ENCODE data around the gene SERINC3.

SERINC3 gene

DNA sequence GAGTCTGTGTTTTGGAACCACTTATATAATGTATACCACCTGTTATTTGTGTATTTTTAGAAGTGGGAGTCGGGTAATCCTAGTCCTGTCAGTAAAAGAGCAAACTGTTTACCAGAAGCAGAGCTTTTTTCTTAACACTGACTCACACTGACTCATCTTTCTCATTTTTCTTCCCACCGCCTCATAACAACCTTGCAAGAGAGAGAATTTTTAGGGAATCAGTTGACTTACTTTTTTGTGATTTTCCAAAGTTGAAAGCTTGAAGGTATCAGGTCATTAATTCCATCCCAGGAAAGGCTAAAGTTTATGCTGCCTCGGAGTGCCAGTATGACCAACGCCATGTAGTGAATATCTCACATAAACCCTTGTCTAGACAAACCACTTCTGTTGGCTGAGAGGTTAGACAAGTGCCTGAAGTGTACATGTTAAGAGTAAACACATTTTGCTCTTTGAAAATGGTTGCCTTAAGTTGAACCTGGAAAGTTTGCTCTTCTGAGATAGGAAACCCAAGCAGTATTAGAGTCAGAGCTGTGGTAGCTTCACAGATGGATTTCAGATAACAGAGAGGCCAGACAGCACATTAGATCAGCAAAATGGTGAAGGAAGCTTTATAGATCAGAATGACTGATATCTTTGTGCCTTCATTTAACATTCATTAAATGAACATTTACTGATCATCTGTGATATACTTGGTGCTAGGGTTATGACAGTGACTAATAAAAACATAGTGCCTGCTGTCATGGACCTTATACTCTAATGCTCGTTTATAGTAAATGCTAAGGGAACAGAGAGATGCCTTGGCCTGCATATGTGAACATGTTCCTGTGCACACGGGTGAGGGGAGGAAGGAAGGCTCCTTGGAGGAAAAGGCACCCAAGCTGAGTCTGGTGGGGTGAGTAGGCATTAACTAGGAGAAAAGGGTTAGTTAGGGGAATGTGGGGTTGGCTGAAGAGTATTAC is 31.4 kb upstream of the SERINC3 start:
- no peaks in the 10 kb centered on the region for H3K36me3 ChIP-seq (ENCODE audit: control insufficient read depth, insufficient read depth, low read length)
- no peak overlapping the region for H3K27ac ChIP-seq (ENCODE audit: insufficient read depth, low read depth, low read length, poor library complexity, severe bottlenecking)
- H3K27me3 ChIP-seq (ENCODE audit: control insufficient read depth, insufficient read depth, low read length, poor library complexity, severe bottlenecking), result no peaks in the 10 kb centered on the region
- no peaks in the 10 kb centered on the region for H3K9me3 ChIP-seq (ENCODE audit: control insufficient read depth, low read length)
- H3K4me3 ChIP-seq (ENCODE audit: insufficient read depth, low read depth, low read length), result no peak overlapping the region
- WGBS, 2 experiments, result 83% methylated on average over 5 to 6 of the region's 6 CpGs
- H3K4me1 ChIP-seq (ENCODE audit: control insufficient read depth, insufficient read depth, low read length), result no peaks in the 10 kb centered on the region

DNA sequence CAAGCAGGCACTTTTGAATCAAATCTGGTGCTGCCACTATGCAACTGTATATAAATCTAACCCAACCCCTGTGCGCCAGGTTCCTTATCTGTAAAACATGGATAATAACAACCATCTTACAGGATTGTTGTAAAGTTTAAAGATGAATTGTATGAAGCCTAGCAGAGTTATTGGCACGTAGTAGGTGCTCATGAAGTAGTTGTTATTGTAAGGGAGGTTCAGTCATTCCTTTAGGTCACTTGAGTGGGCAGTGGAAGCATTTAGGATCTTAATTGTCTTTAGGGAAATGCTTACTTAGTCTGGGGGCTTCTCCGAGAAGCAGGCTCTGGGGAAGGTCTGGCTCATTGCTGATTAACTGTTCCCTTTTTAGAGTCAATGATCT is 30.7 kb upstream of the SERINC3 start:
- Histone ChIP-seq H3K27me3 (ENCODE audit: control insufficient read depth, insufficient read depth, low read length, poor library complexity, severe bottlenecking) (no peaks in the 10 kb centered on the region), H3K27ac (ENCODE audit: insufficient read depth, low read depth, low read length, poor library complexity, severe bottlenecking) (no peak overlapping the region), H3K4me3 (ENCODE audit: insufficient read depth, low read depth, low read length) (no peak overlapping the region), H3K9me3 (ENCODE audit: control insufficient read depth, low read length) (no peaks in the 10 kb centered on the region), H3K4me1 (ENCODE audit: control insufficient read depth, insufficient read depth, low read length) (no peaks in the 10 kb centered on the region), H3K36me3 (ENCODE audit: control insufficient read depth, insufficient read depth, low read length) (no peaks in the 10 kb centered on the region)
- WGBS, 2 experiments, result 85 to 94% methylated on average over 3 of the region's 3 CpGs

DNA sequence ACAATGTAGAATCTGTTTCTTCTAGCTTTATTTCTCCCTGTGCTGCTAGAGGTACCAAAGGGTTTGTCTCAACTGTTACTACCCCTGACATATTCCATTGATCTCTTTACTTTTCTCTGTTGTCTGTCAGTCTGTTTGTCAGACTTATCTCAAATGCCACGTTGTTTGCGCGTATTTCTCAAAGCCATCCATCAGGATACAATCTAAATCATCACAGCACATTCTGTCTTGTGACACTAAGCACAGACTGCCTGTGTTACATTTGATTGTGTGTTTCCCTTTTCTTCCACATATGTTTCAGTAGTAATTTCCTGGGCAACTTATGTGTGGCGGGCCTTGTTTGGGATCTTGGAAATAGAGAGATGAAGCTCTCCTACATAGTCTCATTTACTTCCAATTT is 30.2 kb upstream of the SERINC3 start:
- Histone ChIP-seq H3K4me1 (ENCODE audit: control insufficient read depth, insufficient read depth, low read length) (no peaks in the 10 kb centered on the region), H3K9me3 (ENCODE audit: control insufficient read depth, low read length) (no peaks in the 10 kb centered on the region), H3K36me3 (ENCODE audit: control insufficient read depth, insufficient read depth, low read length) (no peaks in the 10 kb centered on the region), H3K4me3 (ENCODE audit: insufficient read depth, low read depth, low read length) (no peak overlapping the region), H3K27ac (ENCODE audit: insufficient read depth, low read depth, low read length, poor library complexity, severe bottlenecking) (no peak overlapping the region), H3K27me3 (ENCODE audit: control insufficient read depth, insufficient read depth, low read length, poor library complexity, severe bottlenecking) (no peaks in the 10 kb centered on the region)
- WGBS, 2 experiments, result 86 to 89% methylated on average over 3 to 4 of the region's 4 CpGs

DNA sequence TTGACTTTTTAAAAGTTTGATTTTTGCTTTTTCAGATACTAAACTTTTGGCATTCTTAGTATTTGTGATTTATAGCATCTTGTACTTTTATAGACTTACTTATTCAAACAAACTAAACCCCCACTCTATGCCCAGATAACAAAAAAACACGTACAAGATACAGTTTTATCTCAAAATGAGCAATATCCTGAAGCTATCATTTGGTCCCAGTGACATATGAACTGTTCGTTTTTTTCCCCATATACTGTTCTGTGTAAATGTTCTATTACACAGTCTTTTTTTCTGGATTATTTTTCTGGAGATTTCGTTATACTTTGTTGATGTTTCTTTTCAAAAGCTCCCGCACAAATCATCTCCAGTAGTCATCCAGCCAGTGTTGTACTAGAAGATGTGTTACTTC is 27.3 kb upstream of the SERINC3 start:
- H3K36me3 ChIP-seq (ENCODE audit: control insufficient read depth, insufficient read depth, low read length), result no peaks in the 10 kb centered on the region
- H3K9me3 ChIP-seq (ENCODE audit: control insufficient read depth, low read length), result no peaks in the 10 kb centered on the region
- no peak overlapping the region for H3K4me3 ChIP-seq (ENCODE audit: insufficient read depth, low read depth, low read length)
- H3K27ac ChIP-seq (ENCODE audit: insufficient read depth, low read depth, low read length, poor library complexity, severe bottlenecking), result no peak overlapping the region
- H3K4me1 ChIP-seq (ENCODE audit: control insufficient read depth, insufficient read depth, low read length), result no peaks in the 10 kb centered on the region
- WGBS, 2 experiments, result 86 to 92% methylated on average over 2 to 4 of the region's 4 CpGs
- H3K27me3 ChIP-seq (ENCODE audit: control insufficient read depth, insufficient read depth, low read length, poor library complexity, severe bottlenecking), result no peaks in the 10 kb centered on the region

DNA sequence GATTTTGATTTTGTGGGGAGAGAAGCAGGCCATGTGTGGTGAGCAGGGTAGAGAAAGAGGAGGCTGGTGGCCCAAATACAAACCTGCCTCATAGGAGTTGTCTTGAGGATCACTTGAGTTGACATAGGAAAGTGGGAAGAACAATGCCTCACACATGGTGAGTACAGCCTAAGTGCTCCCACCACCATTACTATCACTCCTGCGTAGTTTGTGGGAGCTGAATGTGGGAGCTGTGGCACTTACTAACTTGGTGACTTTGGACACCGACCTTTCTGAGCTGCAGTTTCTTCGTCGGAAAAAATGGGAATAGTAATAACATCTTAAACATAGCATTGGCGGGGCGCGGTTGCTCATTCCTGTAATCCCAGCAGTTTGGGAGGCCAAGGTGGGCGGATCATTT is 25.5 kb upstream of the SERINC3 start:
- Histone ChIP-seq H3K4me1 (ENCODE audit: control insufficient read depth, insufficient read depth, low read length) (no peaks in the 10 kb centered on the region), H3K27me3 (ENCODE audit: control insufficient read depth, insufficient read depth, low read length, poor library complexity, severe bottlenecking) (no peaks in the 10 kb centered on the region), H3K36me3 (ENCODE audit: control insufficient read depth, insufficient read depth, low read length) (no peaks in the 10 kb centered on the region), H3K27ac (ENCODE audit: insufficient read depth, low read depth, low read length, poor library complexity, severe bottlenecking) (no peak overlapping the region), H3K9me3 (ENCODE audit: control insufficient read depth, low read length) (no peaks in the 10 kb centered on the region), H3K4me3 (ENCODE audit: insufficient read depth, low read depth, low read length) (no peak overlapping the region)
- WGBS, 2 experiments, result 95 to 96% methylated on average over 8 of the region's 8 CpGs

DNA sequence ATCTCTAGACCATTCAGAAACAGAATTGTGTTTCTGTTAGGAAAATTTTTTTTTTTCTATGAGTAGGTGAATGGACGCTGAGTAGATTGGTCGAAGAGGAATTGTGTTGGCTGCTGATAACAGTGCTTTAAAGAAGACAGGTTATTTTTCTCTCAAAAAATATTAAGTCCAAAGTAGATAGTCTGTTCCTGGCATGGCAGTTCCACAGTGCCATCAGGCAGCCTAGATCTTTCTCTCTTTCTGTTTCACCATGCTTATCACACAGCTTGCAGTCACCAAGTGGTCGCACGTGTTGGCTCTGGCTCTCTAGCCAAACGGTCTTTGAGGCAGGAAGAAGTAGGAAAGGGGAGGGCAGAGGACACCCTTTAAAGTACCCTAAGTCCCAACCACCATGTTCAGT is 22.4 kb upstream of the SERINC3 start:
- WGBS, 2 experiments, result 93 to 96% methylated on average over 5 of the region's 5 CpGs
- no peak overlapping the region for H3K4me3 ChIP-seq (ENCODE audit: insufficient read depth, low read depth, low read length)
- no peaks in the 10 kb centered on the region for H3K27me3 ChIP-seq (ENCODE audit: control insufficient read depth, insufficient read depth, low read length, poor library complexity, severe bottlenecking)
- no peak overlapping the region for H3K27ac ChIP-seq (ENCODE audit: insufficient read depth, low read depth, low read length, poor library complexity, severe bottlenecking)
- H3K36me3 ChIP-seq (ENCODE audit: control insufficient read depth, insufficient read depth, low read length), result no peaks in the 10 kb centered on the region
- no peaks in the 10 kb centered on the region for H3K9me3 ChIP-seq (ENCODE audit: control insufficient read depth, low read length)
- no peaks in the 10 kb centered on the region for H3K4me1 ChIP-seq (ENCODE audit: control insufficient read depth, insufficient read depth, low read length)

DNA sequence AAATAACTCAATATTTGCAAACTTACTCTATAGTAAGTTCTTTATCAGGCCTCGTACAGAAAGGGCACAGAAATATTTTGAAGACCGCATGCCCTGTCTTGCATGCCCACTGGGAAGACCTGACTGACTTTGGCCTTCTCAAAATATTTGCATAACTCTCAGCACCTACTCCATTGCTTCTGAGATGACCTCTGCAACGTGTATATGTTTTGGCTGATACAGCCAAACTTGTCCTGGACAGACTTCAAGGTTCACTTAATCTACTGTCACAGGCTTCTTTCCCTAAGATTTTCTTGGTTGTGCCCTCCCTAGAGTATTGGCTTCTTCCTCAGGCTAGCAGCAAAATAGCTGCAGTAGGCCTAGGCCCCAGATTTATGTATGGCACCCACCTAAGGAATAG is 21.5 kb upstream of the SERINC3 start:
- Histone ChIP-seq H3K4me1 (ENCODE audit: control insufficient read depth, insufficient read depth, low read length) (no peaks in the 10 kb centered on the region), H3K27me3 (ENCODE audit: control insufficient read depth, insufficient read depth, low read length, poor library complexity, severe bottlenecking) (no peaks in the 10 kb centered on the region), H3K27ac (ENCODE audit: insufficient read depth, low read depth, low read length, poor library complexity, severe bottlenecking) (no peak overlapping the region), H3K9me3 (ENCODE audit: control insufficient read depth, low read length) (no peaks in the 10 kb centered on the region), H3K36me3 (ENCODE audit: control insufficient read depth, insufficient read depth, low read length) (no peaks in the 10 kb centered on the region), H3K4me3 (ENCODE audit: insufficient read depth, low read depth, low read length) (no peak overlapping the region)
- WGBS, 2 experiments, result 92 to 94% methylated on average over 3 of the region's 3 CpGs

DNA sequence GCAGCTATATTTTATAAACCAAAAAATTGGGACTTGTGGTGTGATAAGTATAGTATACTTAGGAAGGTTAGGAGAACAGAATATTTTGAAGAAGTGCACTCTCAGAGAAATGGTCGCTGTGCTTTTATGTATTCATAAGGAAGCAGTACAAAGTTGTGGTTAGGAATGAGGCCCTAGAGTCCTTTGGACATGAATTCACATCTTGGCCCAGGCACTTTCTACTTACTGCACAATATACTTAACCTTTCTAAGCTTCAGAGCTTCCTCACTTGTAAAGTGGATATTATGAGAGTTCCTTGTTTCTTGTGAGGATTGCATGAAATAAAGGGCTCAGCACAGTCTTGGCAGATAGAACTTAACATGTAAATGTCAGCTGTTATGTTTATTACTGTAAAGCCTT is 21.0 kb upstream of the SERINC3 start:
- Histone ChIP-seq H3K4me1 (ENCODE audit: control insufficient read depth, insufficient read depth, low read length) (no peaks in the 10 kb centered on the region), H3K27me3 (ENCODE audit: control insufficient read depth, insufficient read depth, low read length, poor library complexity, severe bottlenecking) (no peaks in the 10 kb centered on the region), H3K9me3 (ENCODE audit: control insufficient read depth, low read length) (no peaks in the 10 kb centered on the region), H3K4me3 (ENCODE audit: insufficient read depth, low read depth, low read length) (no peak overlapping the region), H3K27ac (ENCODE audit: insufficient read depth, low read depth, low read length, poor library complexity, severe bottlenecking) (no peak overlapping the region), H3K36me3 (ENCODE audit: control insufficient read depth, insufficient read depth, low read length) (no peaks in the 10 kb centered on the region)
- 94% methylated on average over 1 of the region's 1 CpG for WGBS, 2 experiments

DNA sequence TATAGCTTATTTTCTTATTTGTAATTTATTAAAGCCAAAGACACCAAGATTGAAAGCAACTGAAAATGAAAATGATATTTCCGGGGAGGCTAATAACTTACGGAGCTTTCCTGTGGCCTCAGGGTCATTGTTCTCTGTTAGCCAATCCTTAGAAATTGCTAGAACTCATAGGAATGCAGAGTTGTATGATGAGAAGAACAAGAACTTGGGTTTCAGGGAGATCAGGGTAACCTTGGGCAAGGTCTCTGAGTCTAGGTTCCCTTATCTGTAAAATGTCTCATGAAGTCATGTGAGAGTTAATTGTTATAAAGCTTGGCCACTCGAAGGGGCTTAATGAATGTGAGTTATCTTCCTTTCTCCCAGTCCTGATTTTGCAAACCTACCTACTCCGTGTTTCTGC is 20.1 kb upstream of the SERINC3 start:
- Histone ChIP-seq H3K4me3 (ENCODE audit: insufficient read depth, low read depth, low read length) (no peak overlapping the region), H3K4me1 (ENCODE audit: control insufficient read depth, insufficient read depth, low read length) (no peaks in the 10 kb centered on the region), H3K36me3 (ENCODE audit: control insufficient read depth, insufficient read depth, low read length) (no peaks in the 10 kb centered on the region), H3K9me3 (ENCODE audit: control insufficient read depth, low read length) (no peaks in the 10 kb centered on the region), H3K27ac (ENCODE audit: insufficient read depth, low read depth, low read length, poor library complexity, severe bottlenecking) (no peak overlapping the region), H3K27me3 (ENCODE audit: control insufficient read depth, insufficient read depth, low read length, poor library complexity, severe bottlenecking) (no peaks in the 10 kb centered on the region)
- WGBS, 2 experiments, result 92 to 96% methylated on average over 3 to 4 of the region's 4 CpGs

DNA sequence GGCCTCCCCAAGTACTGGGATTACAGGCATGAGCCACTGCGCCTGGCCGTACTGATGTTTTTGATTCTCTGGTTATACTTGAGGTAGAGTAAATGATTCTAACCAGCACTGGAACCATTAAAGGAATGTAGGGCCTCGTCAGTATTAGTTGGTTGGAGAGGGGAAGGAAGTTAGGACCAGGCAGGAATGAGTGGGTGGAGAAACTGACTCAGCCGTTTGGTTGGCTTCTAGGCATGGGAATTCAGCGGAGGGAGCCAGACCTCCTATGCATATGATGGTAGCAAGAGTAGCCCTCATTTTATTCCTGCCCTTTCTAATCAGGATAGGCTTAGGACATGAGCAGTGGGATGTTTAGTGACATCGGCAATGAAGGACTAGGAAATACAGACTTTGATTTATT is 19.0 kb upstream of the SERINC3 start:
- no peaks in the 10 kb centered on the region for H3K36me3 ChIP-seq (ENCODE audit: control insufficient read depth, insufficient read depth, low read length)
- 80 to 81% methylated on average over 6 of the region's 6 CpGs for WGBS, 2 experiments
- H3K4me3 ChIP-seq (ENCODE audit: insufficient read depth, low read depth, low read length), result no peak overlapping the region
- H3K9me3 ChIP-seq (ENCODE audit: control insufficient read depth, low read length), result no peaks in the 10 kb centered on the region
- H3K4me1 ChIP-seq (ENCODE audit: control insufficient read depth, insufficient read depth, low read length), result no peaks in the 10 kb centered on the region
- H3K27ac ChIP-seq (ENCODE audit: insufficient read depth, low read depth, low read length, poor library complexity, severe bottlenecking), result no peak overlapping the region
- H3K27me3 ChIP-seq (ENCODE audit: control insufficient read depth, insufficient read depth, low read length, poor library complexity, severe bottlenecking), result no peaks in the 10 kb centered on the region
